Stimulated activated CD4-positive, alpha-beta T cell treated with anti-CD3 and anti-CD28 coated beads, TNF-alpha, amount 100 ng/mL, for 24 hours (primary cell): ENCODE measurements around the gene SLX4IP.

ENCODE experiments used
- DNase-seq, 3 experiments: peaks; one replicate each; pipeline ENCODE4 v3.0.0-alpha.2; 2020; ENCODE audit warnings: low read depth in 3 of 3

The SLX4IP gene

GRCh38 chr20:10496465-10496864, 61.4 kb downstream of the SLX4IP start:
- no peak for DNase-seq

- no peak for DNase-seq
Measured at GRCh38 chr20:10497283-10497682, 62.2 kb downstream of the SLX4IP start.

GRCh38 chr20:10497791-10498190, 62.7 kb downstream of the SLX4IP start:
- no peak for DNase-seq

GRCh38 chr20:10498200-10498599, 63.1 kb downstream of the SLX4IP start:
- no peak for DNase-seq

- DNase-seq = no peak
Measured at GRCh38 chr20:10501402-10501801, 66.3 kb downstream of the SLX4IP start.

GRCh38 chr20:10502098-10502526, 67.0 kb downstream of the SLX4IP start:
- no peak for DNase-seq

GRCh38 chr20:10504608-10504993, 69.5 kb downstream of the SLX4IP start:
- no peak for DNase-seq

GRCh38 chr20:10504994-10505730, 70.1 kb downstream of the SLX4IP start:
- no peak for DNase-seq

- DNase-seq = no peak
Measured at GRCh38 chr20:10505827-10506226, 70.7 kb downstream of the SLX4IP start.

- DNase-seq = no peak
Measured at GRCh38 chr20:10507052-10507451, 71.9 kb downstream of the SLX4IP start.

GRCh38 chr20:10508060-10508459, 73.0 kb downstream of the SLX4IP start:
- no peak for DNase-seq

GRCh38 chr20:10508468-10509251, 73.6 kb downstream of the SLX4IP start:
- no peak for DNase-seq

- DNase-seq = no peak
Measured at GRCh38 chr20:10509376-10509775, 74.3 kb downstream of the SLX4IP start.

GRCh38 chr20:10510216-10510615, 75.1 kb downstream of the SLX4IP start:
- no peak for DNase-seq

- no peak for DNase-seq
Measured at GRCh38 chr20:10511170-10511508, 76.0 kb downstream of the SLX4IP start.

- peak; percentile 45 to 64 (median 46) for DNase-seq
Measured at GRCh38 chr20:10511509-10512251, 76.6 kb downstream of the SLX4IP start.

- DNase-seq = no peak
Measured at GRCh38 chr20:10513061-10513460, 78.0 kb downstream of the SLX4IP start.

GRCh38 chr20:10513931-10514575, 78.9 kb downstream of the SLX4IP start:
- DNase-seq = no peak

GRCh38 chr20:10516529-10516928, 81.4 kb downstream of the SLX4IP start:
- DNase-seq = no peak

GRCh38 chr20:10519361-10520046, 84.4 kb downstream of the SLX4IP start:
- DNase-seq = no peak

GRCh38 chr20:10520528-10520927, 85.4 kb downstream of the SLX4IP start:
- DNase-seq = no peak
